Activated gamma-delta T cell (primary cell): ENCODE measurements around the gene WDFY1.
"Not testable (repeated sequence)": the region's sequence is repeated elsewhere in the genome, so short reads cannot be mapped to it uniquely, and the experiment has no call there.

Experiments
- DNase-seq: peaks from one replicate; lab custom pipeline; 2025; lab: John Stamatoyannopoulos, UW

WDFY1 gene

DNA sequence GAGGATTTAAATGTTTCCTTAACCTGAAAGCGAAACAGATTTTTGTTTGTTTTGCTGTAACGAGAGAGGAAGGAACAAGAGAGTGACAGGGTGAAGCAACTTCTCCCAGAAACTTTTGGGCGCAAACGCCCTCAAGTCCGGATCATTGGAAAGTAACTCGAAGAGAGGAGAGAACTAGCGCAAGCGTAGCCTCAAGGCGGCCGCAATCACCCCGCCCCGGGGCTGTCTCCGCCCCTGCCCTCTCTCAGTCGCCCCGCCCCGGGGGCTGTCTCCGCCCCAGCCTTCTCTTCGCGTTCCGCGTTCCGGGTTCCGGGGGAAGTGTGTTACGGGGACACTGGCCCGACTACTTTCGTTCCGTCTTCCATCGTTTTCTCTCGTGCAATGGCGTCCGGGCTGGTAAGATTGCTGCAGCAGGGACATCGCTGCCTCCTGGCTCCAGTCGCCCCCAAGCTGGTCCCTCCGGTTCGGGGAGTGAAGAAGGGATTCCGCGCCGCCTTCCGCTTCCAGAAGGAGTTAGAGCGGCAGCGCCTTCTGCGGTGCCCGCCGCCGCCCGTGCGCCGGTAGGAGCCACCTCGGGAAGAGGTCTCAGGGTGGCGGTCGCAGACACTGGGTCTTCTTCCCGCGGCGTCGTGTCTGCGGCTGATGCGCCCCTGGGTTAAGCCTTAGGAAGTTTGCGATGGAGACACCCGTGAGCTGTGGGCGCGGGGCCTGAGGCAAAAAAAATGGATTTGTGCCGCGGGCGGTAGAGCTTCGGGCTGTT lies 12.1 kb upstream of the WDFY1 start, which contains the start of gene MRPL44:
Gene MRPL44 (plus strand): TSS at position 372 of the 760 bp plus-strand sequence. CDS start 10 bp downstream, at position 382.
- peak; percentile 83 for DNase-seq

DNA sequence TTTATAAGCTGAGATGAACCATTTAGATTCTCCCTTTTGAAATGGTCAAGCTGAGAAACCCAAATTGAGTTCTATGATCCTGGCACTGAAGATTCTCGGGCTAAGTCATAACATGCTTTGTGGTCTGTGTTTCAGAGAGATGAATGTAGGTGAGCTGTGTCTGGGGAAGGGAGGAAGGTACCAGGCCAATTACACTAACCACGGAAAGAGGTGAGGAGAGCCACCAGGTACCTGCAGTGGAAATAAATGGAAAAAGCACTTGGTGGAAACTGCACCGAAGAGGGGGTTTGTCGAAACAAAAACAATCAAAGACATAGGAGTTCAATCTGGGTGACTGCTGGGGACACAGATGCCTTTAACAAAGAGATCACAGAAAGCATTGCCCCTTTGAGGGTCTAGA lies 11.2 kb upstream of the WDFY1 start:
- DNase-seq, result no peak

DNA sequence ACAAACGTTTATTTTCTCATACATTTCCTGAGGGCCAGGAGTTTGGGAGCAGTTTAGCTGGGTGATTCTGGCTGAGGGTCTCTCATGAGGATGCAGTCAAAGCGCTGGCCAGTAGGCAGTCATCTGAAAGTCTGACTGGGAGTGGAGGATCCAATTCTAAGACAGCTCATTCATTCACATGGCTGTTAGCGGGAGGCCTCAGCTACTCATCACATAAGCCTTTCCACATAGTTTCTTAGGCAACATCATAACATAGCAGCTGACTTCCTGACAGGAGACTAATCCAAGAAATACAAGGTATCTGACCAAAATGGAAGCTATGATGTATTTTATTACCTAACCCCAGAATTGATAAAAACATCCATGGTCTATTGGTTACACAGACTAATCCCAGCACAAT lies 9.3 kb upstream of the WDFY1 start:
- DNase-seq, result no peak

DNA sequence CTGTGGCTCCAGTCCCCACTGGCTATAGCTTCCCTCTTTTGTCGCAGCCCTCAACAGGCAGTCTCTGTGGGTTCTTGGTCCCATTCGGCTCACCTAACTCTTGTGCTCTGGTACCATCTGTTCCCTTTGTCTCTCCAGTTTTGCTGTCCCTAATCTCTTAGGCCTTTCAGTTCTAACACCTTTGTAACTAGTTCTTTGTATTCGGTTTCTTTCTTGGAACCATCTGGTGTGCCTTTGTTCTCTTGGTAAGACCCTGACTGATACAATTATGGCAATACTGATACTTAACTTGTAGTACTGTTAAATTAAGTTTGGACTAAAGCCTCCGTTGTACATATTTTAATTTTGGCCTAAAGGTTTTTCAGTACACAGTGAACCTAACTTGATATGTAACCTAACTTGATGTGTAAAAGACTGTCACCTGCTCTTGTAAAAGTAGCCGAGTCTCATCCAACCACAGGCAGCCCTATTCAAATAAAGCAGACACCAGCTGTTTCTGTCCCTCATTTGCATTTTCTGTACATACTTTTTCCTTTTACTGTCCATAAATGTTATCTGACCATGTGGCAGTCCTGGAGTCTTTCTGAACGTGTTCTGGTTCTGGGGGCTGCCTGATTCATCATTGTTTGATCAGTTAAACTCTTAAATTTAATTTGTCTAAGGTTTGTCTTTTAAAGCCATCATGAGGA lies 7.3 kb upstream of the WDFY1 start:
- no peak for DNase-seq

DNA sequence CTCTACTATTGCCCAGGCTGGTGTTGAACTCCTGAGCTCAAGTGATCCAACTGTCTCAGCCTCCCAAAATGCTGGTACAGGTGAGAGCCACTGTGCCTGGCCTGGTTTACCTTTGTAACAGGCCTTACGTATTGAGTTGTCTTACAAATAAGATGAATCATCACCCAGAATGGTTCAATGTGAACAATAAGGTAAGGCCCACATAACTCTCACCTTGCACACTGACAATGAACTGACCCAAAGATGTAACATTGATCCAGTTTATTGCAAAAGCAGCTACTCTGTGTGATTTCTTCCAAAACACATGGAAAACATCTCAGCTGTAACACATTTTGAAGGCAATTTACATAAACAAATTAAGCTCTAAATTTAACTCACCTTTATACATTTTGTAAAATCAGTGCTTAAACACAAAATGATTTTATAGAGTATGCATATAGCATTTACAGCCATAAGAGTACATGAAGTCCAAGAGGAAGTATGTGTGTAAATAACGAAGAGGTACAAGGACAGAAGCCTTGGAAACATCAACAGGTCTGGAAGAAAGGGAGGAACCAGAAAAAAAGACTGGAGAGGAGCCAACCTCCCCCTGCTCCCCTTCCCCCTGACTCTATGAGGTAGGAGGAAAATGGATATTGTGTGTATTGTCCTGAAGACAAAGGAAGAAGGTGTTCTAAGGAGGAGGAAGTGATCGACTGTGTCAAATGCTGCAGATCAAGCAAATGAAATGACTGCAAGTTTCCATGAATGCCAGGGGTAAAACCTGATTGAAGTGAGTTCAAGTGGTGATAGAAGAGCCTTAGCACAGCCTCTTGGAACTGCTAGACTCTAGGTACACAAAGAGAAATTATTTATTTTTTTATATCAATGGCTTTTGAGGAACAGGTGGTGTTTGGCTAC lies 5.6 kb upstream of the WDFY1 start:
- DNase-seq, result no peak

DNA sequence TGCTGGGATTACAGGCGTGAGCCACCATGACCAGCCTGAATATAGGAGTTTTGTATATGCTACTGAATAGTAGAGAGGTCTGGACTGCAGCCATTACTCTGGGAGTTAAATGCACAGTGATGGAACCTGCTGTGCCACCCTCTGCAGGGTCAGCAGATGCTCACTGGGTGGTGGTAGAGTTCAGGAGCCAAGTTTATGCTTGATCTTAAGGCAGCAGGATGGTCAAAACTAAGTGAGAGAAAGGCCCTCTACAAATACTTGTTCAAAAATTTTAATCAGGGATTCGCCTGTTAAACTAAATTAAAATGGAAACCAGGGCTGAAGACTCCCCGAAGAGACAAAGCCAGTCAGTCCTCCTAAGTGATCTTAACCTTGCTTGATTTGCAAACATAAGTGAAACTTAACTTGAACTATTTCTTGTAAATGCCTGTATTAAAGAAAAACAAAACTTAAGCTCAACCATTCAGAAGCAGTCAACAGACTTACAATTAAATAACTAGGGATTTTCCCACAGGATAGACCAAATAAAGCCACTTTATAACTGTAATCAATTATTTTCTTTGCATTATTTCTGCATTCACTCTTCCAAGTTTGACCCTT lies 4.2 kb upstream of the WDFY1 start:
- no peak for DNase-seq

DNA sequence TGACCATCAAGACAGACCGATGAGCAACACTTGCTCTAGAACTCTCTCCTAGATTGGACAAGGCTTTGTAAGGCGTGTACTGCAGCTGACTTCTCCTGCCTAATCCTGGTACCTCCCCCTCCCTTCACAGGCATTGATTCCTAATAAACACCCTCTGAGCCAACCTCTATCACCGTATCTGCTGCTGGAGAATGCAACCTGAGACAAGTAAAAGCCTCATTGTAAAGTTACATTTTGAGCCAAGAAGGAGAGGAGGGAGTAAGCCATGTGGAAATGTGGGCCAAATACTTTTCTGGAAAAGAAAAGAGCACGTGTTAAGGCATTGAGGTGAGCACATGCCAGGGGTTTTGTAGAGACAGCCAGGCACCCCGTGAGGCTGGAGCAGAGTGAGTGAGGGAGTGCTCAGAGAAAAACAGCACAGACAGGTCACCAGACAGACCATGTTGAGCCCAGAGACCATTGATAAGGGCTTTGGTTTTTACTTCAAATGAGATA lies 2.6 kb upstream of the WDFY1 start:
- DNase-seq, result no peak

DNA sequence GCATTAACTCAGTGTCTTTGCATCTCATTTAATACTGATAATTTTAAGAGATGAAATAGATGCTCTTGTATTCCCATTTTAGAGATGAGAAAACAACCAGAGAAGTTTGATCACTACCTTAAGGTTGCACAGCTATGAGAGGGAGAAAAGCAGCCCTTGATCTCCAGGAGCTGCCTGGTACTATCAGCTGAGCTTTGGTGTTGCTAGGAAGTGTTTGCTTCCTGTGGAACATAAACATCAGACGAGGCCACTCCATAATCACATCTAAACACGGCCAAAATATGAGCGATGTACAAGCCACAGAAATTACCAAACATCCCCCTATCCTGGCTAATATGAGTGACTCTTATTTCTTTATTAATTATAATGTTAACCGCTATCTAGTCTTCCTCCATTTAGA lies 620 bp upstream of the WDFY1 start:
- no peak for DNase-seq

DNA sequence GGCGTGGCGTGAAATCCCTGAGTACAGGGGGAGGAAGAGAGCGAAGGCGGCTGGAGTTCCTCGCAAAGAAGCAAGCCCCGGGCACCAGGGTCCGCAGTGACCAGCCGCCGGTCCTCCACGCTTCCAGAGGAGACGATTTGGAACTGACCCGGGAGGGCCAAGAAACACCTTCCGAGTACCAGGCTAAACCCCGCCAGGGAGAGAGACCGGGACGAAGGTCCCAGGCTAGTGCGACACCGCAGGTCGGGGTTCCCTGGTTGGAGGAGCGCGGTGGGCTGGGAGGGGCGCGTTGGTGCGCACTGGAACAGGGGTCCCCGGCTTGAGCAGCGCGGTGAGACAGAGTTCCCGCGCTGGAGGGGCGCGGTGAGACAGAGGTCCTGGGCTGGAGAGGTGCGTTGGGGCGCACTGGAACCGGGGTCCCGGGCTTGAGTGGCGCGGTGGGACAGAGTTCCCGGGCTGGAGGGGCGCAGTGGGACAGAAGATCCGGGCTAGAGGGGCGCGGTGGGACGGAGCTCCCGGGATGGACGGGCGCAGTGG lies 901 bp downstream of the WDFY1 start:
- DNase-seq, result peak; percentile 16

DNA sequence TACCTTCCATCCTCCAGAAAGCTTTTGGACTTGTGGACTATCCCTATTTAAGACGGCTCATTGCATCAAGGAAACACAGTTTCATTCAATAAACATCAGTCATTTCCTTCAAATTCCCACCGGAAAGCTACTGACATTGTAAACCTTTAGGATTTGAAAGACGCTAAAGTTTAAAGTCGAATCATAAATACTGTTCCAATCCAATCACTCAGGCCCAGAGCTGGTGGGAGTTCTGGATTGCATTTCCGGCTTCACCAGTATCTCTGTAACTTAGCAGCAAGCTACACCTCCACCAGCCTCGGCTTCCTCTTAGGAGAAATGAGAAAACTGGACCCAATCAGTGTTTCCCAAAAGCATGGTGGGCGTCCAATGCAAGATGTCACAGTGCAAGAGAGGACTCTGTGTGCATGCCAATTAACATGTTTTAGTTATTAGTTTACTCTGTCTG lies 1.6 kb downstream of the WDFY1 start:
- DNase-seq, result no peak

DNA sequence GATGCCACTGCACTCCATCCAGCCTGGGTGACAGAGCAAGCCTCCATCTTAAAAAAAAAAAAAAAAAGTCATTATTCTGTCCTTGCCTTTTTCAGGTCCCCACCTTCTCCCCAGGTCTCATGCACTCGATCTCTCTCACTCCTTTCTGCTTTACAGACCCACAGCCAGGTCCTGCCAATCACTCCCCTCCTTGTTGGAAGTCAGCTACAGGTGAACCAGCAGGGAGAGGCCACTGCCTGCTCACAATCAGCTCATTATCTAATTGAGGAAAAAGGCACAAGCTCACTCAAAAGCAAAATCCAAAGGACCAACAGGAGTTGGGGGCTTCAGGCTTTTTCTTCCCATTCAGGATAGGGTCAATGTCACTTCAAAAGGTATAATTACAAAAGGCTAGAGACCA lies 2.0 kb downstream of the WDFY1 start:
- no peak for DNase-seq

DNA sequence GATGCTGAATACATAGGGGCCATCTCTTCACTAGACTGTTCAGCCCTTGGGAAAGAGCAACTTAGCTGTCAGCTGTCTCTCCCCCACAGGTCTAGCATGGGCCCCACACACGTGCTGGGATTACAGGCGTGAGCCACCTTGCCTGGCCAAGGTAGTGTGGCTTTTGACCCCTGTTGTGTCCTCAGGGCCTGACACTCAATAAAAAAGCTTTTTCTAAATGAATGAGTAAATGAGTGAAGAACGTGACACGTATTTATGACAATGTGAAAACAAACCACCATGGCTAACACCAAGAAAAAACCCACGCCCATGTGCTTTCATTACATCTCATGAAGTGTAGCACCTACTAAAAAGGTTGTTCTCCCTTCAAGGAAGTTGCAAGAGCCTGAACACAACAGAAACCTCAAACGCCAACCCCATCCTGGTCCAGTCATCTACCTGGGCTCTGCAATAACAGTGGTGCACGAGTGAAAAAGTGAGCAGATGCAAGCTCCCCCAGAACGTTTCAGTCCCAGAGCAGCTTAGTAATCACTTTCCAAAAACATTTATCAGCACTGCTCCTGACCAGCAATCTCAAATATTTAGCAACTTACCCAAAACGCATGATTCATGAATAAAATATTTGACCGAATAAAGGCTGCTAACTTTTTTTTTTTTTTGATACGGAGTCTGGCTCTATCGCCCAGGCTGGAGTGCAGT lies 3.4 kb downstream of the WDFY1 start:
- DNase-seq, result no peak

DNA sequence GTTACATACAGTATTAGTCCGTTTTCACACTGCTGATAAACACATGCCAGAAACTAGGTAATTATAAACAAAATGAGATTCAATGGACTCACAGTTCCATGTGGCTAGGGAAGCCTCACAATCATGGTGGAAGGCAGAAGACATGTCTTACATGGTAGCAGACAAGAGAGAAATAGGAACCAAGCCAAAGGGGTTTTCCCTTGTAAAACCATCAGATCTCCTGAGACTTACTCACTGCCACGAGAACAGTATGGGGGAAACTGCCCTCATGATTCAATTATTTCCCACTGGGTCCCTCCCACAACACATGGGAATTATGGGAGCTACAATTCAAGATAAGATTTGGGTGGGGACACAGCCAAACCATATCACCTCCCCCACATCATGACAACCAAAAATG lies 5.7 kb downstream of the WDFY1 start:
- DNase-seq, result not testable (repeated sequence)

DNA sequence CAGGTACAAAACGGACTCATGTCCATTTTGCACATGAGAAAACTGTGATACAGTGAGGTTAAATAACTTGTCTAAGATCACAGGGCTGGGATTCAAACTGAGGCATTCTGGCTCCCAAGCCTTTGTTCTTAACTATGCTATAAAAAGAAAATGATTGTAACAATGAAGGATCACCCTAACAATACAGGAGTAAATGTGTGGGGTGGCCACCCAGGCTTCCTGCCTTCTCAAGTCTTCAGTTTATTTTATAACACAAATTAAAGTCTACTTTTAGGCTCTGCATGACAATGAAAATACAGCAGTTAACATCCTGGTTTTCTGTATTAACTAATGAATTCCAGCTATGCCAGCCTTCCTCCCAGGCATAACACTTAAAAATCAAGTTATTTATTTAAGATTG lies 7.6 kb downstream of the WDFY1 start:
- DNase-seq, result no peak

DNA sequence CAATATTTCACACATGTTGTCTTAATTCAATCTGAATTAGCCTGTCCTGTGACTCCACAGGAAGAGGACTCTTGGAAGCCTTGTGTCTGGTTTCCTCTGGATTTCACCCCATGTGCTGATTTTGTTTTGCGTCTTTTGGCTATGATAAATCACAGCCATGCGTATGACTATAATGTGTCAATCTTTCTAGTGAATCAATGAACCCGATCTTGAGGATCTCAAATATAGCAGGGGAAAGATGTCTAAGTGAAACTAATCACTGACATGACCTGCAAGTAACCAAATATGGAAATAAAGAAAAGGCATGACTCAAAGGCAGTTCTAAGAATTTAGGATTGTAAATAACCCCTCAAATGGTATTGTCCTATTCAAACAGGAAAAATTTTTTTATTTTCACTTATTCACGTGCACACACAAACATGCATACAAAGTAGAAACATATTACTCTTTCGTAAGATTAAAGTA lies 8.2 kb downstream of the WDFY1 start:
- no peak for DNase-seq

DNA sequence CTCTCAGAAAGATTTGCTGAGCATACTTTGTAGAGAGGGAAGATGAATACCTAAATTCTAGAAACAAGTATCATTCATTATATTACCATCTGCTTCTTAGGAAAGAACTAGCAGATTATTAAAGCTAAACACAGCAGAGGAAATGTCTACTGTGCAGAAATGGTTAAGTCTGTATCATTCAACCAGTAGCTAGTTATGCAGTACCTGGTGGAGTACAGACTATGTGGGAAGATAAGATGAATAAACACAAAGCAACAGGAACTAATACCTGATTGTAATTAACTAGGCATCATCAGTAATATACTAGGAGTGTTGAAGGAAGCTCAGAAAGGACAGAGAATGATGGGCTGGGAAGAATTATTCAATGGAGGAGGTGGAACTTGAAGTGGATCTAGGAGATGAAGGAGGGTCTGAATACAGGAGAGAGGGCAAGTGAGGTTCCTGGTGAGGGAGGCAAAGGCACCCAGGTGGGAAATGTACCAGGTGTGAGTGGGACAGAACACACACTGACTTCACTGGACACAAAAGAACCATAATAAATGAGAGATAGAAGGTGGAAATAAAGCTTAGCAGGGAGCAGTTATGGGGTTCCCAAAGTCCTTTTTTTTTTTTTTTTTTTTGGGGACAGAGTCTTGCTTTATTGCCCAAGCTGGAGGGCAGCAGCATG lies 9.5 kb downstream of the WDFY1 start:
- DNase-seq, result no peak

DNA sequence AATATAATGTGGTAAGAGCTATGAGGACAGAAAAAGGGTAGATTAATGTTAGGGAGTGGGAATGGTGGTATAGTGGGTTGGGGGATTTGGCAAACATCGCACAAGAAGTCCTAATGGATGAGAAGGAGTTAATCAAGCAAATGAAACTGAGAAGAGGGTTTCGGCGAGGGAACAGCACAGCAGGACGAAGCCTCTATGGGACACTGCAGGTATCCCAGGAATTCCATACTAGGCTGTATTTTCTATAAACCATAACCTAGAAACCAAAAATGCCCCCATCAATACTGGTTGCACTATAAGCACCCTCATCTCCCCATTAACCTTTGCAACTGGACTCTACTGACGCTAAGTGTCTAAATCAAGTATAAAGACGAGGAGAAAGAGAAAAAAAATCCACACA lies 10.3 kb downstream of the WDFY1 start:
- no peak for DNase-seq

DNA sequence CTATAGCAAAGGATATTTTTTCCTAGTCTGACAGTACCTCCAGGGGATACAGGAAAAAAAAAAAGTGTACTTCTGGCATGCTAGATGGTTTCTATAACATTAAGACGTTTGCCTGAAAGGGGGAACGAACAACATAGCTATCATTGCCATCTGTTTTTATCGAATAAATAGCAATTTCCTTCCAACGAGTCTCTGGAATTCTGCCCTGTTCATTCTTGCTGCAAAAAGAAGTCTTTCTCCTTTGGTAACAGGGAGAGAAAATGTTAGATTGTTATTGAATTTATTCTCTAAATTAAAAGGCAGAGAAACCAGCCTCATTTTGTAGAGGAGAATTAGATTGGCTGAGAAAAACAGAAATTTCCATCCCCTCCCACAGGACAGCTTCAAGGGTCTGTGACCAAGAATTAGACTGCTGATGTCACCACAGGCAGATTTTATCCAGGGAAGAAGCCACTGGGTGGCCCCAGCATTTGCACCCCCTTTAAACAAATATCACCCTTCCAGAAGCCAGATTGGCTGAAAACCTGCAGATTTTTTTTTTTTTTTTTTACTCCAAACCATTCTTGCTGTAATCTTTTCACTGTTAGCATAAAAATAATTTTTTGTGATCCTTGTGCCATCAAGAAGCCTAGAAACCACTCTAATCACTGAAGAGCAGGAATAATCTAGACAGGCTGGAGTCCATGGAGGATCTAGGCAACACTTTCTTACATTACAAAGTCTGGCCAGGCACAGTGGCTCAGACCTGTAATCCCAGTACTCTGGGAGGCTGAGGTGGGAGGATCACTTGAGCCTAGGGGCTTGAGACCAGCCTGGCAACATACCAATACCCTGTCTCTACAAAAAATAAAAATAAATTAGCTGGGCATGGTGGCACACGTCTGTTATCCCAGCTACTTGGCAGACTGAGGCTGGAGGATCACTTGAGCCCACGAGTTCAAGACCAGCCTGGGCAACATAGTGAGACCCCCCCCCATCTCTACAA lies 12.0 kb downstream of the WDFY1 start:
- DNase-seq, result no peak
